Fibroblast of upper back skin (primary cell): Measurements from ENCODE around the gene GRK5.

ENCODE experiments used
- DNase-seq: peaks from one replicate; pipeline ENCODE4 v3.0.0-alpha.2; 2013

The GRK5 gene

DNA sequence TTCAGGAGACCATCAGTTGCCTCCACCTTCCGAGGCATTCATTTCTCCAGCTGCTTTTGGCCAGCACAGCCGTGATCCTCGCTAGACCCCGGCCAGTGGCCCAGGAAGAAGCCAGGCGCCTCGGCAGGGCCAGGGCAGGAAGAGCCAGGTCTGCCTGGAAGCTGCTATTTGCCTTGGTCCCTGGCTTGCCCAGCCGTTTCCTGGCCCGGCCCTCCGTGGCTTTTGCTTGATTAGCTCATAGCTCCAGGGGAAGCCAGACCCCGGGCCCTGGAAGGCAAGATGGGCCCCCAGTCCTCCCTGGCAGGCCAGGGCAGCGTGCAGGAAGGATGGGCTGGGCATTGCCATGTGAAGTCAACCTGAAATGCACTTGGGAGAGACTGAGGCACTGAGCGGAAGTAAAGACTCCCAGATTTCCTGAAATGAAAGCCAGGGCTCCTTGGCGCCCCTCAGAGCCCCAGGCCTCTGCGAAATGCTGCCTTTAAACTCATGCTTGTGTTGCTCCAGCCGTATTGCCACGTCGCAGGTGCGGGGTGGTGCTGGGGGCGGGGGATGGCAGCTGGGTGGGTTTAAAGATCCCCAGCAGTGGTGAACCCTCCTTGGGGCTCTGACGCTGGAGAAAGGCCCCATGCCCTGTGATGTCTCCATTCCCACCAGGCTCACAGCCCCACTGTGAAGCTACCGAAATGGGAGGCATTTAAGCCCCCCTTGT lies 160.6 kb downstream of the GRK5 start:
- DNase-seq, result no peak

DNA sequence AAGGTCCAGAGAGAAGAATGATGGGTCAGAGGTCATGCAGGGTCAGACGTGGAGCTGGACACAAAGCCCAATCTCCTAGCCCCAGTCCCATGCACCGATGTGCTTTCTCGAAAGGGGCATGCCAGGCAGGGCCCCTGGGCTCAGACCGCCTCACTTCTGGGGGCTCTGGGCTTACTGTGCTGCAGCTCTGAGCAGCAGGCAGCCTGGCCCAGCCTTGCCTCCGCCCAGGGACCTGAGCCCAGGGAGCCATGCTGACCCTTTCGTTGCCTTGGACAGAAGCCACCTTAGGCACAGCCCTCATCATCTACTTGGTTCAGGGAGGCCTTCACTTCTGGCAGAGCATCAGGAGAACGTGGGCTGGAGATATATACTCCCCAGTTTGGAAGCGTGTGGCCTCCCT lies 161.2 kb downstream of the GRK5 start:
- no peak for DNase-seq

DNA sequence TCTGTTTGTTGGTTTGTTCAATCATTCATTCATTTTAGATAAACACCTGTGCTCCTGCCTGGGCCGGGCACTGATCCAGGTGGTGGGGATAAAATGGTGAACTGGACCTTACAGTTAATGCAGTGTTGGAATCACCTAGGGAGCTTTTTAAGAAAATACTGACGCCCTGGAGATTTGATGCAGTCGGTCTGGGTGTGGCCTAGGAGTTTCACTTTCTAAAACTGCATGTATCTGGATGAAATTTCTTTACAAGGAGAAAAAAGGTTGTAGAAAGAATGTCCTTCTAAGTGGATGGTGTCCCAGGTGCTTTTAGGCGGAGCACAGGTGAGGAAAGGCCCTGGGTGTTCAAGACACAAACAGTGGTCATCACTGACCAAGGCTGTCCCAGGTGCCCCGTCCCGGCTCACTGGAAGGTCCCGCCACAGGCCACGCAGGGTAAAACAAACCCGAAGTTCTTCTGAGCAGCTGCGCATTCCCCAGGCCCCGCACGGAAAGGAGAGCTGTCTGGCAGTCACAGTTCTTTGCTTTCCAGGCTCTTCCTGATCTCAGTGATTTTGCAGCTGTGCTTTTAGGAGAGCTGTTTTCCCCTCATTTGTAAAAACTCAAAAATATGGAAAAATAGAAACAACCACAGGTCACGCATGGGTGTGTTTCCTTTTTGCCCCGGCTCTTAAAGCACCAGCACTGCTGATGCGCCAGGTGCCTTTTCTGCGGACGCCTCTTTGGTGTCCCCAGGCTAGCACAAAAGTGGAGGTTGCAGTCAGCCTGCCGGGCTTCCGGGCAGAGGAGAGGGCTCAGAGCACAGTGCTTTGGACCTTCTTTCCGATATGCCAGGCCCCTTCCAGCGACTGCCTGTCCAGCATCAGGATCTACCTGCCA lies 161.9 kb downstream of the GRK5 start:
- no peak for DNase-seq

DNA sequence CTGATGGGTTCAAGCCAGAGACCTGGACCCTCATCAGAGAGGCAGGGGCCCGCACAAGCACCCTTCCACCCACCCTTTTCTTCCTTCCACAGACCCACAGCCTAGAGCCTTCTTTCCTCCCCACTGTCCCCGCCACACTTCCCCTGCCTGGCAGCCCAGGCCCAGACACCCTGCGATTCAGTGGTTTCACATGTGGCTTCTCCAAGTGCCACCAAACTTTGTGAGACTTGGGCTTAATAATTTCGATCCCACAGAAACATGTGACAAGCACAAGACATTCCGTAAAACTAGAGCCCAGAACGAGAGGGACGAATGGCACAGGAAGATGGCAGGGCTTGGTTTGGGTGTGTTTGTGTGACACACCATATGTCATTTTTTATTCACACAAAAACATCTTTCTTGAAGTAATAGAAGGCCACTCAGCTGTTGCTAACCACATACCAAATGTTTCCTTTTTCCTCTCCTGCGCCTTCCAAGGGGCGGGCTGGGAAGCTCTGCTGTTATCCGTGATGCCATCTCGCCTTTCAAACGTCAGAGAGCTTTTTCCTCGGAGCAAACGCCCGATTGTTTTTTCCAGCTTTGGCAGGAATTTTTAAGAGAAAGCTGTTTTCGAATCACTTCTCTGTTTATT lies 162.9 kb downstream of the GRK5 start:
- DNase-seq, result peak; percentile 66

DNA sequence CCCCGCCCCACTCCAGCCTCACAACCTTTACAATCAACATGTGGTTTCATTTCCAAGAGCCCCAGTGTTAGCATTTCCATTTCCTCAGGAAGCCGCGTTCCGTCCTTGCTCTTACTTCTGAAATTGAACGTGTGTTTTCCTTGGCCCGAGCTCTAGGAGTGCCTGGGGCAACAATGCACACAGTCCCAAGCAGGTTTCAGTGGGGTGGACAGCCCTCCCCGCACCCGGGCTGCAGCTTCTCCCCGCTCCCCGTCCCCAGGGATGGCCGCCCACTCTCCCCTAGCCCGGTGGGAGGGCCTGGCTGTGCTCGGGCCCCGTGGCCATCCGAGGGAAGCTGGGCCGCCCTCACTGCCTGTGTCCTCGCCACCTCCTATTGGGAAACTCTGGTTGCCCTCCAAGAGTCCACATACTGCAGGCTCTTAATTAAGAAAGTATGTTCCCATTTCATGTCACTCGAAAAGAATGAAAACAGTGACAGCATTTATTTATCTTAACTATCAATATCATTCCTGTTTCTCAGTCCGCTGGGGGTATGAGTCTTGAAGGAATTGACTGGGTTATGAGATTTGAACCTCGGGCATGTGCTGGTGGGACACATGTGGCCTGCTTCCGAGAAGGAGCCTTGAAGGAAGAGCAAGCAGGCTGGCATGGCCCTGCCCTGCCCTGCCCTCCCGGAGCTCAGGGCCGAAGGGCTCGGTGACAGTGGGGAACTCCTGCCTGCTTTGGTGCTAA lies 163.8 kb downstream of the GRK5 start:
- peak; percentile 92 for DNase-seq

DNA sequence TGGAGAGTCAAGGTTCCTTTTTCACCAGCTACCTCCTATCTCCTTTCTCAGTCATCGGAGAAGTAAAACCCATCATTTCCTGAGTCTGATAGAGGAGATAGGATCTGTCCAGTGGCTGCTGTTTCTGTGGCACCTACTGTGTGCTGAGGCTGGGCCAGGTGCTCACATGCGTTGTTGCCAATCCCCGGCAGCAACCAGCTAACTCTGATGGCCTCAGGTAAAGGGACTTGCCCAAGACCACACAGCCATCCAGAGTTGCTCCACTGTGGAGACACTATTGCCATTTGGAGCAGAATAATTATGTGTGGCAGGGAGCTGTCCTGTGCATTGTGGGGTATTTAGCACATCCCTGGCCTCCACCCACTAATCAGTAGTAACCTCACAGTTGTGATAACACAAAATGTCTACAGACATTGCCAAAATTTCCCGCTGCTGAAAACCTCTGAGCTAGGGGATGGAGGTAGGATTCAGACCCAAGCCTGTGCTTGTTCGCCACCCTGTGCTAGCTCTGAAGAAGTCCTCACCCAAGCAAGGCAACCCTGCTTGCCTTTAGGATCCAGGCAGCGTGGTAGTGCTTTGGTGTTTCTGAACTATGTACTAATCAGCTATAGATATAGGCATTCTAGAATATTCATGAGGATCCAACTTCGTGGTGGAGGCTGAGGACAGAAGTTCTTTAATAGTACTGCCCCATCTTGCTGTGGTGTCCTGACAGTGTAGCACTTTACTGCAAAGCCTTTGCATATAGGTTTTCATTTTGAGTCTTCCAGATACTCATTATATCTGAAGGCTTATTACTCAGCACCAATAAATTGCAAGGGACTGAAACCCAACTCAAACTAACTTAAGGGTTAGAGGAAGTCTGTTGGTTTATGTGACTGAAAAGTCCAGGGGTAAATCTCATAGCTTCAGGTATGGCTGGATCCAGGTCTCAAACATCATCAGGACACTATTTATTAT lies 164.6 kb downstream of the GRK5 start:
- DNase-seq, result no peak

DNA sequence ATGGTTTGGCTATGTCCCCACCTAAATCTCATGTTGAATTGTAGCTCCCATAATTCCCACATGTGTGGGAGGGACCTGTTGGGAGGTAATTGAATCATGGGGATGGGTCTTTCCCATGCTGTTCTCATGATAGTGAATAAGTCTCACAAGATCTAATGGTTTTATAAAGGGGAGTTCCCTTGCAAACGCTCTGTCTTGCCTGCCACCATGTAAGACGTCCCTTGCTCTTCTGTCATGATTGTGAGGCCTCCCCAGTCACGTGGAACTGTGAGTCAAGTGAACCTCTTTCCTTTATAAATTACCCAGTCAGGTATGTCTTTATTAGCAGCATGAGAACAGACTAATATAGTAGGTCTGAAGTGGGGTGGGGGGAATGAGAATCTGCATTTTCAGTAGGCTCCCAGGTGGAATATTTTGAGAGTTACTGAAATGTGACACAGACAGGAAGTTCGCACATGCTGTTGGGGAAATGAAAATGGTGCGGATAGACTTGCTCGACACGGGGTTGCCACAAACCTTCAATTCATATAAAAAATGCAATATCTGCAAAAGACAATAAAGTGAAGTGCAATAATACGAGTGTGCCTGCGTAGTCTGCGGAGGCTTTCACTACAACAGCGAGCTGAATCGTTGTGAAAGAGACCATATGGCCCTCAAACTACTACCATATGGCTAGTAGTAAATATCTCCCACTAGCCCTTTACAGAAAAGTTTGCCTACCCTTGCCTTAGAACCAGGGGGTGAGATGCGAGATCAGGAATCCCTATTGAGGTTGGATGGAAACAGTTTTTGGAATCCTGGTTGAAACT lies 166.1 kb downstream of the GRK5 start:
- no peak for DNase-seq

DNA sequence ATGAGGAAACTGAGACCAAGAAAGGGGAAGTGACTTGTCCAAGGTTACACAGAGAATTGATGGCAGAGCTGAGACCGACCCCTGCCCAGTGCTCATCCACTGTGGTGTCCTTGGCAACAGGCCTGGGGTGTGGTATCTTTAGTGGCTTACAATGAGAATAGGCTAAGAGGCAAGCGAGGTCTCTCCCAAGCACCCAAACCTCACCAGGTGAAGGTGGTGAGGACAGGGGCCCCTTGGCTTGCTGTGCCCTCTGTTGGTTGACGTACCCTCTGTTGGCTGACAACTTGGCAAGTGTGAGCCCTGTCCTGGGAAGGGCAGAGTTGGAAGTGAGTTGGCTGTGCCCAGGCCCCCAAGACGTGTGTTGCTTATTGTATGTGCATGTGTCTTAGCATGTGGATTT lies 166.9 kb downstream of the GRK5 start:
- no peak for DNase-seq

DNA sequence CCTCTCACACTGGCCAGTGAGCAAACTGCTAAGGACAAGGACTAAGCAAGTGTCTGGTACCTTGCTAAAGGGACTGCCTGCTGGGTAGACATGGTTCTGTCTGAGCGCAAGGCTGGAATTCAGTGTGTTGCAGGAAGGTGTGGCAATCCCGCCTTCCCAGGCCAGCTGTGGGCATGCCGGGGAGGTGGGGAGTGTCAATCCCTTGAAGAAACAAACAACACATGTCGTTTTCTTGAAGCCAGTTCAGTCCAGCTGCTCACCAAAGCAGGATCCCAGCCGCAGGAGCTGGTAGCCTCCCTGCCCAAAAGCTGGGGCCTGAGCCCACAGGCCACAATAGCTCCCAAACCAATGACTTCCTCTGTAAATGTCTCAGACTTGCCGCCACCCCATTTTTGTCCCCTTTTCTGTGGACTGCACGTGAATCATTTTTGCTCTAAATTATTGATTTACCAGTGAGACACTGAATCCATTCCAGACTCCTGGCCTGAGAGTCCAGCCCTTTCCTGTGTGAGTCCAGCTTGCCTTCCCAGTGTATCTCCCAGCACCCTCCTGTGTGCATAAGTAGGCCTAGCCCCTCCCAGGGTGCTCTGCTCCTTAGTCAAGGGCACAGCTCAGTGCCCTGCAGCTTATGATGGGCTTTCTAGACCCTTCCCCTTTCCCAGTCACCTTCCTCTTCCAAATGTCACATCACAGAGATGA lies 168.4 kb downstream of the GRK5 start:
- no peak for DNase-seq

DNA sequence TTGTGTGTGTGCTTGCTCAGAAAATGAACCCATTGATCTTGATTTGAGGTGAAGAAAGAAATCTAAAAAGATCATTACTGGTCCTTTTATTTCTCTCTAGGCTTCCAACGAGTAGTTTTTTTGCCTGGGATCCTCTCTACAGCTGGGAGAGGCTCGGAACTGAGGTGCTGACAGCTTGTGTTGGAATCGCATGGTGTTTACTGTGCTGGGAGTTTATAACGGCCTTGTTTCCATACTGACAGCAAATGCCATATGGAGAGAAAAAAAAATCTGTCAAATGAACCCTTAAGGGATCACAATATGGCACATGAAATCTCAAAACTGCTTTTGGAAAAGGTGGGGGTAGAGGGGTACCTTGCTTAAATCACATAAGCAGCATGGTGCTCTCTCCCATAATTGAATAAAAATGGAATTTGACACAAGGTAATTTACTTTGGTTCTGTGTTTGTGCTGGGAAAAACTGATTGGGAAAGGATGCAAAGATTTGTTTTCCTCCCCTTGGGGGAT lies 170.1 kb downstream of the GRK5 start:
- DNase-seq, result no peak

DNA sequence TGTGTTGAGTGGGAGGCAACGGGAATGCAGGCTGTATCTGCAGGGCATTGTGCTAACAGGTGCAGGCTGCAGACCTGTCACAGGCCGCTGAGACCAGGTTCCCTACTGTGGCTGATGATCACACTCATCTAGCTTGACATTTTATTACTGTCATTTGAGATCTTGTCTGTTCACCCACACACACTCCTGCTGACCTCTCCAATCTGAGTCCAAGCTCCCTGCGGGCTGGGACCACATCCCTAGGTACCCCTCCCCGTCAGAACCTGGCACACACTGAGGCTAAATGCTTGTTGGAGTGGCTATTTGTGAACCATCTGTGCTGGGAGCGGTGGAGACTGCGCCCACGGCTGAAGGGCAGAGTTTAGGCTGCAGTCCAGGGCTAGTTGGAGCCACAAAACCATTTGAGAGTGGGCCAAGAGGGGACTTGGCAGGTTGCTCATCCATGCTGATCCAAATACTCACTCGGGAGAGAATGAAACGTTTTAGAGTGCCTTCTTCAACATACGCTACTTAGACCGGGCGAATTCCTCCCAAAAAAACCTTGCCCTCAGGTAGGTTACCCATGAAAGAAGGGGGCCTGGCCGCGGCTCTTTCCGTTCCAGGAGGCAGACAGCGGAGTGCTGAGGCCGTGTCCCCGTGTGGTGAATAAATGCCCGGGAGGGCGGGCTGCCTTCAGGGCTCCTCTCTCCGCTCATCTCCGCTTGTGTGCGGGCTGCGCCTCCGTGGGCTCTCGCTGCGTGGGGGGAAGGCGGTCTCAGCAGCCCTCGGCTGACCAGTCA lies 170.8 kb downstream of the GRK5 start:
- no peak for DNase-seq

DNA sequence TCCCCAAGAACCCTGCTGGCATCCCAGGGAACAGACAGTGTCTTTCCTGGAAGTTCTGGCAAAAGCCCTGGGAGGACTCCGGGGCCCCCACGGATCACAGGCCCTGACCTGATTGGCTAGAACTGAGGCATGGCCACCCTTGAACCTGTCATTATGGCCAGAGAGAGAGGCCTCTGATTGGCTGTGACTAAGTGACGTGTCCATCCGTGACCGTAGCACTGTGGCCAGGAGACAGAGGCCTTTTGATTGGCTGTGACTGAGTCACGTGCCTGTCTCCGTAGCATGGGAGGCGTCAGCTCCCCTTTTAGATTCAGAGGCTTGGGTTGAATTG lies 171.3 kb downstream of the GRK5 start:
- no peak for DNase-seq

DNA sequence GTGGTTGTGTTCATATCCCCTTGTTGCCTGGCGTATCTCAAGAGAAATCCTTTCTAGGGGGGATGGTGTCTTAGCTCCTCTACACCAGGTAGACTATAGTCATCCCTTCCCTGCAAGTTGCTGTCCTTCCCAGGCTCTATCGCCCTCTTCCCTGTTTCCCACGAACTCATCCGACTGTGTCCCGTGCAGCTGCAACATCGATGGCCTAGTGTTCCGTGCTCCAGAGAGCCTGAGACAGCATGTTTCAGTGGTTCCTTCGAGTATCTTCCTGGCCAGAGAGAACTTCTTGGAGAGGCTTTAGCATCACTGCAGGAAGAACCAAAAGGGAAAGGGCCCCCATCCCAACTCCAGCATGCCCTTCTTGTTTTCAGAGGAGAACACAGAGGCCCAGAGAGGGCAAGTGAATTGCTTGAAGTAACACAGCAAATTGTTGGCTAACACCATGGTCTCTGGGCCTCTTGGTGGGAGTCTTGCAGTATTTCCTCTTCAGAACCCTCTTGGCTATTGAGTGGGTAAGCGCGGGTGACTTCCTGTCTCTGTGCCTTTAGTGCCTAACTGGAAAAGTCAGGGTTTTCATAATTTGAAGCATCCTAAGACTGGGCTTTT lies 172.2 kb downstream of the GRK5 start:
- DNase-seq, result no peak

DNA sequence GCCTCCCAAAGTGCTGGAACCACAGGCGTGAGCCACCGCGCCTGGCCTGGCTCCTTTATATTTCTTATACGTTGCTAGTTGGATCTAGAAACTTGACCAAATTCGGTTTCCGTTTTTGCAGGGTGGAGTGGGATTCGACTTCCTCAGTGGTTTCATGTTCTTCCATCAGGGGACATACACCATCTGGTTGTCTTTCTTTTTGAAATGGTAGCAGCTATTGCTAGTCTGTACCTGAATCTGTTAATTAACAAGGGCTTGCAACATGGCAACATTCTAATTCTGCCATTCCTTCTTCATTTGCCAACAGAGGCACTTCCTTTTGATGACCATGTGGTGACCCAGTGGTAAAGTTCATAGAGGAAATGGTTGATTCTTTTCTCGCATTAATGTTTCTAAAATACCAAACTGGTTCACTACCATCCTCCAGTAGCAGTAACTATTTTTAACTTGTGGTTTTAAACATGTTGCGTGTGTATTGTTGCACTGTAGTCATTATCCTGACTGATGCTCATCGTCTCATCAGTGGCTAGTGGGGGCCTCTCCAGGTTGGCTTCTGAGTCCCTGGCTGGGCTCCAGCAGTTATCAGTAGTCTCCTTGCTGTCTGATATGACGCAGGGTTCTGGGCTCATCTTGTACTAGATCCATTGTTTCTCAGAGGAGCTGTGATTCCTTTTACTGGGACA lies 175.9 kb downstream of the GRK5 start:
- peak; percentile 31 for DNase-seq

DNA sequence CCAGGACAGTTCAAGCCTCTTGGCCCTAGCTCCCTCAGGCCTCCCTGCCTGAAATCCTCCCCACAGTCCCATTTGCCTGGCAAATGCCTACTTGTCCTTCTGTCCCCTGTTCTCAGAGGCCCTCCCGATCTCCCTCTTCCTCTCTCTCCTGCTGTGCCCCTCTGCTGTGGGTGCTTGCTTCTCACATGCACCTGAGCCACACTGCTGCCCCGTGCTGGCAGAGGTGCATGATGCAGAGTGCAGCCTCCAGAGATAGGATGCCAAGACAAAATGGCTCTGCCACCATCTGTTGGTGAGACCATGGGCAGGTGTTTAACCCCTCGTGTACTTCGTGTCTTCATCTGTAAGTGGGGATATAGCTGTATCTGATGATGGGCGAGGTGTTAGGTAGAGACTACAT lies 176.8 kb downstream of the GRK5 start:
- DNase-seq, result no peak

DNA sequence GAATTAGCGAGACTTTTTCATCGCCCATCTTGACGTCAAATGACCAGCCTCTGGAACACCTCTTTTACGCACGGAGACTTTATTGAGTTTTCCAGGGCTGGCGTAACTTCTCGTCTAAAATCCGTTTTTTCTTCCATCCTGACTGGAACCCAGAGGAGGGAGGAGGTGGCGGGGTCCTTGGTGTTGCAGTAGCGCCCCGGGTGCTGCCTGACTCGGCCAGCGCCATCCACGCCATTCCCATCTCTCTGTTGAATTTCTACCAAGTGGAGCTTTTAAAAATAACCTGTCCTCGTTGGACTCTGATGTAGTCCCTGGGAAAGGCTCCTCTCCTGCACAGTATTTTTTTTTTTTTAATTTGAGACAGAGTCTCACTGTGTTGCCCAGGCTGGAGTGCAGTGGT lies 179.3 kb downstream of the GRK5 start:
- DNase-seq, result no peak

DNA sequence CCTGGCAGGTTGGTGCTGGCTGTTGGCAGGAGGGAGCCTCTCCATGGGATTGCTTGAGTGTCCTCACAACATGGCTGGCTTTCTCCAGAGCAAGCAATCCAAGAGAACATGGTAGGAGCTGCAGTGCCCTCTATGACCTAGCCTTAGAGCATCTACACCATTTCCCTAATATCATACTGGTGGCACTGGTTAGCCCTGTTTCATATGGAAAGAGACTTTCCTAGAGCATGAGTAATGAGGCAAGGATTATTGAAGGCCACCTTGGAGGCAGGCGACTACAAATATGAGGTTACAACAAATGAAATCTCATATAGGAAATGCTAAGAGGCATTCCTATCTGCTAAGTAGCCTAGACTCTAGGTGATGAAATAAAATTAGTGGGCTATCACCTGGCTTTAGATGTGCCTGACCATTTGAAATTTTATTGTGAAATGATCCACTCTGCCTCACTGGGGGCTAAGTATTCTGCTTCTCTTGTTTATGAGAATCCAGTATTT lies 181.5 kb downstream of the GRK5 start:
- DNase-seq, result no peak
